ENCODE data around the gene SCG2. TPM values are rescaled to one million over a fixed set of nuclear protein-coding genes. Genes with fewer than 3 reads are reported as not detected.

SCG2 gene
- total and polyA plus RNA-seq, 2 of the 4 experiments (the other 2 are of a cell fraction) = 0.36 to 0.46 TPM

DNA sequence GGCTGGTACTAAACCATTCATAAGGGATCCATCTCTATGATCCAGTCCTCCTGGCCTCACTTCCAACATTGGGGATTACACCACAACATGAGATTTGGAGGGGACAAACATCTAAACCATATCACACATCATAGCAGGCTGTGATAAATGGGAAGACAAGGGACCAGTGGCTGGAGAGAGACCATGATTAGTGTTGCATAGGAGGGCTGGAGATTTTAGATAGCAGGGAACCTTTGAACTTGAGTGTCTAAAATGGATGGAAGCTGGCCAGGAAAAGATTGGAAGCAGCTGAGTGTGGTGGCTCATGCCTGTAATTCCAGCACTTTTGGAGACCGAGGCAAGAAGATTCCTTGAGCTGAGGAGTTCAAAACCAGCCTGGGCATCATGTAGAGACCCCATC lies 12.4 kb upstream of the SCG2 start:
- intact Hi-C loops (cut with micrococcal nuclease) (loop anchor here (5.0 to 10.0 kb wide), 2 partner anchors 183 to 560 kb away; partner anchors contain the start of gene KCNE4), in situ Hi-C loops (cut with MboI; ENCODE audit: low sequenced_read_pairs) (no loop called here), dilution Hi-C loops (cut with HindIII; ENCODE audit: low sequenced_read_pairs, unreplicated experiment) (no loop called here)
- H3K18ac ChIP-seq (ENCODE audit: low read depth, low read length) = no peak overlapping the region
- no peaks in the 10 kb centered on the region for H4K20me1 ChIP-seq (ENCODE audit: insufficient read depth, low read length)
- H3K4me1 ChIP-seq (ENCODE audit: control insufficient read depth, insufficient read depth, low read length) = peaks cover 3% of the 10 kb centered on the region; the same call in 1 of the 2 replicates
- peaks cover 2% of the 10 kb centered on the region for H3K27me3 ChIP-seq (ENCODE audit: control insufficient read depth, insufficient read depth, low read length)
- no peak overlapping the region for H3K23ac ChIP-seq (ENCODE audit: low read depth, low read length)
- H3K36me3 ChIP-seq (ENCODE audit: control insufficient read depth, insufficient read depth, low read length) = no peaks in the 10 kb centered on the region
- ATAC-seq (ENCODE audit: low read depth) = no peak
- no peak for DNase-seq
- no peak overlapping the region for H3K14ac ChIP-seq (replicated peaks; ENCODE audit: low read depth, low read length)
- no peak overlapping the region for H2BK120ac ChIP-seq (ENCODE audit: low read depth, low read length)
- H4K91ac ChIP-seq (ENCODE audit: insufficient read depth, low read depth, low read length) = no peak overlapping the region
- H2AFZ ChIP-seq (replicated peaks; ENCODE audit: low read length, poor library complexity) = no peak overlapping the region
- H2AK5ac ChIP-seq (ENCODE audit: low read depth, low read length) = no peak overlapping the region
- CTCF ChIA-PET = interaction anchor here (0.8 kb wide), 1 partner anchor 19 kb away, joined by 3 read pairs; no protein-coding TSS in a partner anchor
- H3K79me1 ChIP-seq (ENCODE audit: low read depth in 1 of 2, low read length in 2 of 2) = no peaks in the 10 kb centered on the region
- no peak overlapping the region for H3K56ac ChIP-seq (ENCODE audit: extremely low read depth, insufficient read depth, low read length)
- H3K9me1 ChIP-seq (ENCODE audit: insufficient read depth, low read length) = no peaks in the 10 kb centered on the region
- no peak overlapping the region for H2BK20ac ChIP-seq (ENCODE audit: low read depth, low read length)
- H3K4me3 ChIP-seq (ENCODE audit: insufficient read depth, low read depth, low read length) = no peak overlapping the region
- no peak overlapping the region for H4K8ac ChIP-seq (ENCODE audit: low read depth in 2 of 2, low read length in 2 of 2)
- H3K4ac ChIP-seq (ENCODE audit: low read depth, low read length) = peak overlapping the region; percentile 0; the same call in 1 of the 2 replicates
- H3K4me2 ChIP-seq (ENCODE audit: low read depth, low read length) = no peak overlapping the region
- WGBS, 2 experiments (ENCODE audit: extremely low coverage in 2 of 2, insufficient read length in 1 of 2) = no CpG with 5 or more reads among the region's 1 CpG
- no peaks in the 10 kb centered on the region for H3K9me3 ChIP-seq (ENCODE audit: control insufficient read depth, insufficient read depth, low read length)
- H2BK15ac ChIP-seq (ENCODE audit: low read depth, low read length) = no peak overlapping the region
- no peak overlapping the region for H2BK5ac ChIP-seq (ENCODE audit: low read depth, low read length, poor library complexity, severe bottlenecking)
- no peak overlapping the region for H3K9ac ChIP-seq (ENCODE audit: low read depth, low read length)
- H3K27ac ChIP-seq (ENCODE audit: insufficient read depth, low read length) = no peak overlapping the region
- POLR2A ChIA-PET (ENCODE audit: unreplicated experiment) = no interaction called here
- no TSS peak for BruUV-seq (replicated peaks)
- no peak overlapping the region for H2AK9ac ChIP-seq (replicated peaks; ENCODE audit: low read depth, low read length, poor library complexity)
- TF ChIP-seq RFX5 (IDR thresholded peaks at IDR 0.05; ENCODE audit: low read depth, low read length) (no peak), BHLHE40 (IDR thresholded peaks at IDR 0.05; ENCODE audit: low read depth, low read length) (no peak), SMC3 (IDR thresholded peaks at IDR 0.05; ENCODE audit: low read depth, low read length) (no peak), FOS (IDR thresholded peaks at IDR 0.05; ENCODE audit: low read depth, low read length) (no peak), MXI1 (IDR thresholded peaks at IDR 0.05; ENCODE audit: borderline replicate concordance, low read depth, low read length) (no peak), NFE2L2 (IDR thresholded peaks at IDR 0.05; ENCODE audit: low read depth, low read length) (no peak), POLR2A (IDR thresholded peaks at IDR 0.05; ENCODE audit: low read depth, low read length) (no peak), RCOR1 (IDR thresholded peaks at IDR 0.05; ENCODE audit: insufficient replicate concordance, low read length) (no peak)
- TF ChIP-seq, protein P1, sequence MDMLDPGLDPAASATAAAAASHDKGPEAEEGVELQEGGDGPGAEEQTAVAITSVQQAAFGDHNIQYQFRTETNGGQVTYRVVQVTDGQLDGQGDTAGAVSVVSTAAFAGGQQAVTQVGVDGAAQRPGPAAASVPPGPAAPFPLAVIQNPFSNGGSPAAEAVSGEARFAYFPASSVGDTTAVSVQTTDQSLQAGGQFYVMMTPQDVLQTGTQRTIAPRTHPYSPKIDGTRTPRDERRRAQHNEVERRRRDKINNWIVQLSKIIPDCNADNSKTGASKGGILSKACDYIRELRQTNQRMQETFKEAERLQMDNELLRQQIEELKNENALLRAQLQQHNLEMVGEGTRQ (IDR thresholded peaks at IDR 0.05; ENCODE audit: low read depth, low read length) = no peak
- TF ChIP-seq, protein P2, sequence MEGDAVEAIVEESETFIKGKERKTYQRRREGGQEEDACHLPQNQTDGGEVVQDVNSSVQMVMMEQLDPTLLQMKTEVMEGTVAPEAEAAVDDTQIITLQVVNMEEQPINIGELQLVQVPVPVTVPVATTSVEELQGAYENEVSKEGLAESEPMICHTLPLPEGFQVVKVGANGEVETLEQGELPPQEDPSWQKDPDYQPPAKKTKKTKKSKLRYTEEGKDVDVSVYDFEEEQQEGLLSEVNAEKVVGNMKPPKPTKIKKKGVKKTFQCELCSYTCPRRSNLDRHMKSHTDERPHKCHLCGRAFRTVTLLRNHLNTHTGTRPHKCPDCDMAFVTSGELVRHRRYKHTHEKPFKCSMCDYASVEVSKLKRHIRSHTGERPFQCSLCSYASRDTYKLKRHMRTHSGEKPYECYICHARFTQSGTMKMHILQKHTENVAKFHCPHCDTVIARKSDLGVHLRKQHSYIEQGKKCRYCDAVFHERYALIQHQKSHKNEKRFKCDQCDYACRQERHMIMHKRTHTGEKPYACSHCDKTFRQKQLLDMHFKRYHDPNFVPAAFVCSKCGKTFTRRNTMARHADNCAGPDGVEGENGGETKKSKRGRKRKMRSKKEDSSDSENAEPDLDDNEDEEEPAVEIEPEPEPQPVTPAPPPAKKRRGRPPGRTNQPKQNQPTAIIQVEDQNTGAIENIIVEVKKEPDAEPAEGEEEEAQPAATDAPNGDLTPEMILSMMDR (conservative IDR thresholded peaks at IDR 0.05; ENCODE audit: low read depth, low read length) = no peak
- no peak overlapping the region for H4K5ac ChIP-seq (ENCODE audit: low read depth, low read length)

All from IMR-90 (cell line).